Erythroblast (primary cell): ENCODE measurements around the gene PTPRN2.

ENCODE experiments used
- DNase-seq, 2 experiments: peaks; one replicate each; lab custom pipeline; 2025; lab: John Stamatoyannopoulos, UW
- GATA1 ChIP-seq: IDR thresholded peaks from 2 replicates; pipeline ENCODE4 v1.6.1; 2011; ENCODE audit warnings: low read depth, mild to moderate bottlenecking, control low read depth, low read length, moderate library complexity
- POLR2A ChIP-seq: IDR thresholded peaks from 2 replicates; pipeline ENCODE4 v1.6.1; 2011; ENCODE audit warnings: mild to moderate bottlenecking, low read length

Gene PTPRN2

GRCh38 chr7:158579662-158580646 lies 7.7 kb downstream of the PTPRN2 start:
- no peak for TF ChIP-seq GATA1
- TF ChIP-seq POLR2A: no peak
- no peak for DNase-seq

- DNase-seq: no peak
- no peak for TF ChIP-seq GATA1
- TF ChIP-seq POLR2A: no peak
Observed at GRCh38 chr7:158576050-158576762, 11.4 kb downstream of the PTPRN2 start.

GRCh38 chr7:158574308-158575036 lies 13.2 kb downstream of the PTPRN2 start:
- no peak for DNase-seq
- TF ChIP-seq POLR2A (no peak), GATA1 (no peak)

GRCh38 chr7:158573310-158573709 lies 14.3 kb downstream of the PTPRN2 start:
- no peak for DNase-seq
- TF ChIP-seq POLR2A: no peak
- TF ChIP-seq GATA1: no peak

- TF ChIP-seq POLR2A: no peak
- TF ChIP-seq GATA1: no peak
- no peak for DNase-seq
Observed at GRCh38 chr7:158572000-158572828, 15.4 kb downstream of the PTPRN2 start.

GRCh38 chr7:158570449-158571170 lies 17.0 kb downstream of the PTPRN2 start:
- TF ChIP-seq POLR2A: no peak
- no peak for TF ChIP-seq GATA1
- DNase-seq: no peak

GRCh38 chr7:158569858-158570323 lies 17.7 kb downstream of the PTPRN2 start:
- TF ChIP-seq POLR2A: no peak
- TF ChIP-seq GATA1: no peak
- no peak for DNase-seq

- DNase-seq: peak in 1 of 2 experiments; percentile 7
- no peak for TF ChIP-seq POLR2A
- no peak for TF ChIP-seq GATA1
Observed at GRCh38 chr7:158568974-158569857, 18.4 kb downstream of the PTPRN2 start.

- no peak for DNase-seq
- TF ChIP-seq GATA1 (no peak), POLR2A (no peak)
Observed at GRCh38 chr7:158567153-158567603, 20.4 kb downstream of the PTPRN2 start.

GRCh38 chr7:158564663-158565035 lies 23.0 kb downstream of the PTPRN2 start:
- DNase-seq: no peak
- no peak for TF ChIP-seq GATA1
- TF ChIP-seq POLR2A: no peak

- DNase-seq: no peak
Observed at GRCh38 chr7:158563911-158564662, 23.5 kb downstream of the PTPRN2 start.

More at GRCh38 chr7:158563911-158564662, 23.5 kb downstream of the PTPRN2 start:
- TF ChIP-seq POLR2A: no peak
- no peak for TF ChIP-seq GATA1
